Stimulated activated CD8-positive, alpha-beta memory T cell treated with anti-CD3 and anti-CD28 coated beads, Interleukin-2, amount 100 ng/mL, for 48 hours (primary cell): Measurements from ENCODE around the gene ADH1A.
"Not testable (repeated sequence)": the region's sequence is repeated elsewhere in the genome, so short reads cannot be mapped to it uniquely, and the experiment has no call there.

Experiments
- DNase-seq, 2 donors: peaks; one replicate each; pipeline ENCODE4 v3.0.0-alpha.2; 2020; ENCODE audit warnings: low read depth in 2 of 2

Gene ADH1A

DNA sequence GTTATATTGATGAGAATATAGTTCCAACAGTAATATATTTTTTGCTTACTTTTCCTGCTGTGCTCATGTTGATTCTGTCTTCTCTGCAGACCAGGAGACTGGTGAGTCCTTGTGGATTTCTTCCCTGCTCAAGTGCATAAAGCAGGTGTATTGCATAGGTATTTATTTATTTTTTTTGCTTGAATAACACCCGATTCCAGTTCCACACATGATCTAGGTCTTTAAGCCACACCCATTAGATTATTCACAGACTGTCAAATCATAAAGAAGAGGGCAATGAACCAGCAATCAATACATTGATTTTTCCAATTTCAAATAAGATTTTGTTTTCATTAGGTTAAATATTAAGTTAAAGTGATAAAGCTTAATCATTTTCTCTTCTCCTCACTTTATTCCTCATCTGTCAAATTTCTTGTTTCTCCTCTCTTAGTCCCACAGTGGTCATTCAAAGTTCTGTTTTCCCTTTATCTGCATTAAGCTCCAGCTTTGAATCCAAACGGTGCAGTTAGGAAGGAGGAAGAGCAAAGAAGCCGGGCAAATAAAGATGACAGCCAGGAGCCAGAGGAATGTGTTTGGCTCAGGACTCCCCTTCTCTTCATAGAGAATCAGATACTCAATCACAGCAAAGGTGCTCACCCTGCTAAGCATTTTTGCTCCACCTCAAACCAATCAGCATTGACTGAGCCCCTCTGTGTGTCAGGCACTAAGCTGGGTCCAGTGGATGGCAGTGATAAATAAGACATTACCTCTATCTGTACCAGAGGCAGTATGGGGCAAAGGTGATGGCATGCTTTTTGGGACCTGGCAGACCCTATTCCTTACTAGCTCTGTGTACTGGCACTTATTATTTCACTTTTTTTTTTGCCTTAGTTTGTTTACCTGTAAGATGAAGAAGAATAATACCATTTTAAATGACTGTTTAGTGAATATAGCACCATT, at the start of gene ADH1A:
ADH1A (minus strand) TSS at position 138 of the 939 bp plus-strand sequence; CDS start at position 67, 71 bp downstream.
- no peak for DNase-seq

DNA sequence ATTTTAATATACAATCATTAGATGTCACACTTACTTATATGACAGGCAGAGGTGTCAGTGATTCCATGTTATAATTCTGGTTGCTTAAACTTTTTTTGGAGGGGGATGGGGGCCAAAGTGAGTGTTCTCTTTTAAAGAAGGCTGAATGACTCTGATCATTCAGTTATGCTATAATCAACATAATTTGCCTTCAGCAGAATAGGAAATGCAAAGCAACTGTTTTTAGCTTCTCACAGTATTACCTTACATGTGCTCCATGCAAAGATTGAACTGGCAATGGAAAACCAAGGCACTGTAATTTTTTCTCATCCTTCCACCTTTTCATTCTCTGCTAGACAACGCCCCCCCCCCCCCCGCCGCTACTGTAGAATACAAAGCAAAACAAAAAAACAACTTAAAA, 48.4 kb upstream of the ADH1A start:
- DNase-seq, result no peak

DNA sequence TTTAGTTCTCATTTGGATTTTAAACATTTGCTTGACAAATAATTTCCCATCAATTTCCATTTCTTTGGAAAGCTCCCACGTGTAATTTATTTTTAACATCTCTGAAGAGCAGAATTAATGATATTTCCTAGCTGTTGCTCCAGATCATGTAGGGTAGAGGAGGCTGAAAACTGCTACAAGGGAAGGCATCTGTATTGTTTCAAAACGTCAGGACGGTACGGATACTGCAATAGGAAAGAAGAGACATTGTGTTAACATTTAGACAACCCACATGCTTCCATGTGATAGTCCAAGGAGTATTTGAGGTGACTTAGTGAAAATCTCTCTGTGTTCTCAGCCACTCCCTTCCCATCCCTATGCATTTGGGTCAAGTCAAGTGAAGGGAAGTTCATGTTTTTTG, 45.8 kb upstream of the ADH1A start:
- no peak for DNase-seq

DNA sequence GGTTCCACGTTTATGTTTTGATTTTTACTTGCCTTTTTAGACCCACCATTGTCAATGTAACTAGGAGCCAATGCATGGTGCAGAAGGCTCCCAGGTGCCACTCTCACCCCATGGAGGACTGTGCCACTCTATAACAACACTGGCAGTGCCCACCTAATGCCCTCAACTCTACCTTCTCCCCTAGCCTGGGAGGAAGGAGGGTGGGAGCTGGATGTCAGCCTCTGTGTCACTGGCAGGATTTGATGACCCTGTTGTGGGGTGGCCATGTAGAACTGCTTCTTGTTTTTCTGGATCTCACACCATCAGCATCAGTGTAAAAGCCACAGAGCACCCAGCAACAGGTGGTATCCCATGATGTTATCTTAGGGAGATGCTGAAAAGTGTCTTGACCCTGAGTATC, 44.1 kb upstream of the ADH1A start:
- no peak for DNase-seq

DNA sequence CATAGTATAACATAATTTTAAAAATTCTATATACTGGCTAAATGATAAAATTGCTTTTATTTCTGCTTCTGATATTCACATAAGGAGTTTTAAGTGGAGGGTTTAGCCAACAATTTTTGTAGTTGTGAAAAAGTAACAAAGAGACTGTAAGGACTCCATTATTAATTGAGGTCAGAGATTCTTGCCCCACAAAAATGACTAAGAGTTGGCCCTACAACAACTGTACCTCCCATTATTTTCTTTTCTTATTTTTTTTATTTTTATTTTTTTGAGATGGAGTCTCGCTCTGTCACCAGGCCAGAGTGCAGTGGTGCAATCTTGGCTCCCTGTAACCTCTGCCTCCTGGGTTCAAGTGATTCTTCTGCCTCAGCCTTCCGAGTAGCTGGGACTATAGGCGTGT, 39.9 kb upstream of the ADH1A start:
- no peak for DNase-seq

DNA sequence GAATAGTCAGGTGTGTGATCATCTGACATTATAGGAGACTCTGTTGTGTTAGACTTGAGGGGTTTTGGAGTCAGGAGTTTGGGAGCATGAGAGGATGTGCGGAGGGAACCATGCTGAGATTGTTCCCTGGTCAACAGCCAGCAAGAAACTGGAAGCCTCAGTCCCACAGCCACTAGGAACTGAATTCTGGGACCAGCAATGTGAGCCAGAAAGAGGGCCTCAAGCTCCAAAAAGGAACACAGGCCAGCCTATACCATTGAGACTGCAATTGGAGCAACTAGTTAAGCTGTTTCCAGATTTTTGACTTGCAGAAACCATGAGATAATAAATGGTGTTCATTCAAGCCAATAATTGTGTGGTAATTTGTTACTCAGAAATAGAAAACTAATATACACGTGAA, 39.1 kb upstream of the ADH1A start:
- no peak for DNase-seq

DNA sequence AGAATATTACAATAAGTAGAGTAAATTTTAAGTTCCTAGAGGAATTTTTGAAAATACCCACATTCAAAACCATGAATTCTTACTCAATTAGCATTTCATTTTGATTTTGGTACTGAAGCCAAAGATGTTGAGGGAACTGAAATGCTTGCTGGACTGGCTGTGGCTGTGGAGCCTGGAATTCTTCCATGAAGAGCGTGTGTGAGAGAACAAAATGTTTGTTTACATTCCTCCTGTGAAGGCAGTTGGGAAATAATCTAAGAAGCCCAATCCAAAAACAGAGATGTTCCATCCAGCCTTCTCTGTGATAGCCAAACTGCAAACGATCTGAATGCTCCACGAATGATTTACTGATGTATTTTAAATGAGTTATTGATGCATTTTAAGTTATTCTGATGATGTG, 34.2 kb upstream of the ADH1A start:
- no peak for DNase-seq

DNA sequence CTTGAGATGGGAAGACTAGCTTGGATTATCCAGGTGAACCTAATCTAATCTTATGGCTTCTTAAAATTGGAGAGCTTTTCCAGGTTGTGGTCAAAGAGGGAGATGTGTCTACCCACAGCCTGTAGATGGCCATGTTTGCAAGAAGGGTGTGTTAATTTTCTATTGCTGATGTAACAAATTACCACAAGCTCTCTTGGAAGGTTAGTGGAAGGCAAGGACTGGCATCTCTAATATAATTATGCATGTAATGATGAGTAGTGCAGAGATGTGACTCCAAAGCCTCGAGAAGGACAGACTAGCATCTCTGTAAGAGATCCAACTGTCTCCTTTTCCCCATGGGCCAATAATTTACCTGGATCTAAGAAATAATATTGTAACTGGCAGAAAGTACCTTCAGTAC, 33.6 kb upstream of the ADH1A start:
- DNase-seq, result no peak

DNA sequence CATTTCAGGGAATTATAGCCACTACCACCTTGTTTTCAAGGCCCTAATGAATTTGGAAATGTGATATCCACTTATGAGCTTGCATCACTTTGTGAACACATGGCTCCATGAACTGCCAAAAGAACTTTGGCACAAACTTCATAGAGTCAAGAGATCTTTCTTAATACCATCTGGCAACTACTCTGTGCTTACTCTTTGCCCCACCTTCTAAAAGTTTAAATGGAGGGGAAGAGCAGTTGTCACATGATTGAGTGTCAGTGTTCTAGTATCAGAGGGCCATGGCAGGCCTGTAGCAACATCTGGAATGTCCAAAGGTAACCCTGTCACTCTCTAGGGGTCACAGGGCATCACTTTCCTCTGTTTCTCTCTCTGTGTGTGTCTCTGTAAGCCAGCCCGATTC, 33.0 kb upstream of the ADH1A start:
- DNase-seq, result no peak

DNA sequence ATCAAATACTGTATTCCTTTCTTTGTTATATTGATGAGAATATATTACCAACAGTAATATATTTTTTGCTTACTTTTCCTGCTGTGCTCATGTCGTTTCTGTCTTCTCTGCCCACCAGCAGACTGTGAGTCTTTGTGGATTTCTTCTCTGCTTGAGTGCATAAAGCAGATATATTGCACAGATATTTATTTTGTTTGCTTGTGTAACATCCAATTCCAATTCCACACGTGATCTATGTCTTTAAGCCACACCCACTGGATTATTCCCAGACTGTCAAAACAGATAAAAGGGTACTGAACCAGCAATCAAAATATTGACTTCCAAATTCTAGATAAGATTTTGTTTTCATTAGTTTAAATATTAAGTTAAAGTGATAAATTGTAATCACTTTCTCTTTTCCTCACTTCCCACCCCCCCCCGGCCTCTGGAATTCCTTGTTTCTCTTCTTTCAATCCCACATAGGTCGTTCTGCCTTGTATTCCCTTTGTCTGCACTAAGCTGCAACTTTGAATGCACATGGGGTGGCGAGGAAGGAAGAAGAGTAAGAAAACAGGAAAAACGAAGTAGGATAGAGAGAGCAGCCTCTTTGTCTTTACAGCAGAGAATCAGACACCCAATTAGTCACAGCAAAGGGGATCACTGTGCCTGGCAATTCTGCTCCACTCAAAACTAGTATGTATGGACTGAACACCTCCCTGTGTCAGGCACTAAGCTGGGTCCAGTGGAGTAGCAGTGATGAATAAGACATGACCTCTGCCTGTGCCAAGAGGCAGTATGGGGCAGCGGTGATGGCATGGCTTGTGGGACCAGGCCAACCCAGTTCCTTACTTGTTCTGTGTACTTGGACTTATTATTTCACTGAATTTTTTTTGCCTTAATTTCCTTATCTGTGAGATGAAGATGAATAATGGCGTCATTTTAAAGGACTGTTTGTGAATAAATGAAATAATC, 30.7 kb upstream of the ADH1A start, which contains the start of gene ADH1B:
ADH1B (minus strand) TSS at position 161 of the 951 bp plus-strand sequence; CDS start at position 91, 70 bp downstream.
- no peak for DNase-seq

DNA sequence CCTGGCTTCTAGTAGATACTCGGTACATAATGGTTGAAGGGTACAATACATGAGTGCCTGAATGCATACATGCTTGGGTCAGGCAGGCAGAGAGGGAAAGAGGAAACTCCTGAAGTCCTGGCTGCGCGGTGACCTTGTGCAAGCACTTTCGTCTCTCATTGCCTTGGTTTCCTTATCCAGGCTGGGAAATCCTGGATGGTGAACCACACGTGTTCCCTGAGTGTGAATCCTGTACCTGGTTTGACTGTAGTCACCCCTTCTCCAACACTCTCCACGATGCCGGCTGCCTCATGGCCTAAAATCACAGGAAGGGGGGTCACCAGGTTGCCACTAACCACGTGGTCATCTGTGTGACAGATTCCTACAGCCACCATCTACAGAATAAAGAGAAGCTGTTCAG, 27.0 kb upstream of the ADH1A start:
- not testable (repeated sequence) for DNase-seq

DNA sequence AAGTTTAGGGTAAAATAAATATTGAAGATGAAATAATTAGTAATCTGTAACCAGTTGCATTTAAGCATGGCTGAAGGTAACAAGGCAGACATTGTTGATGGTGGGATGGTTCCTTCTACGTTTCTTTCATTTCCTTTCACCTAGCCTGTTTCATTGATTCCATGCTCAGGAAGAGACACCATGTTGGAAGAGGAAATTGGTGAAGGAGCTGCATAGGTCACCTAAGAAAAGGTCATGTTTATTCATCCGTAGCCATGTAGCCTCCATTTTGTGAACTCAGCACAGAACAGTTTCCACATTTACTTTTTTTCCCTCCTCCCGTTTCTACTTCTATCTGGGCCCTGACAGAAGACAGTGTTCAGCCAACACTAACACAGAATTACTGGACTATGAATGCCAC, 26.6 kb upstream of the ADH1A start:
- DNase-seq, result no peak

DNA sequence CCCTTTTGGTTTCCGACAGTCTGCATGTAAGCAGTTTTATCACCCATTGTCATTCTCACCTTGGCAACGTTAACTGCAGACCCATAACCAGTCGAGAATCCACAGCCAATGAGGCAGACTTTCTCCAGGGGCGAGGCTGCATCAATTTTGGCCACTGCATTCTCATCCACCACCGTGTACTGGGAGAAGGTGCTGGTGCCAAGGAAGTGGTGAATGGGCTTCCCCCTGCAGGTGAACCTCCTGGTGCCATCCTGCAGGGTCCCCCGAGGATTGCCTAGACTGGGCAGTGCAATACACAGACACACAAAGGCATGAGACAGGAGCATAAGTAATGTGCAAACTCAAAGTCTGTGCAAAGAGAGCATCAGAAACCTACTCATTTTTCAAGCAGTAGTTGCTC, 25.1 kb upstream of the ADH1A start:
- DNase-seq, result no peak

DNA sequence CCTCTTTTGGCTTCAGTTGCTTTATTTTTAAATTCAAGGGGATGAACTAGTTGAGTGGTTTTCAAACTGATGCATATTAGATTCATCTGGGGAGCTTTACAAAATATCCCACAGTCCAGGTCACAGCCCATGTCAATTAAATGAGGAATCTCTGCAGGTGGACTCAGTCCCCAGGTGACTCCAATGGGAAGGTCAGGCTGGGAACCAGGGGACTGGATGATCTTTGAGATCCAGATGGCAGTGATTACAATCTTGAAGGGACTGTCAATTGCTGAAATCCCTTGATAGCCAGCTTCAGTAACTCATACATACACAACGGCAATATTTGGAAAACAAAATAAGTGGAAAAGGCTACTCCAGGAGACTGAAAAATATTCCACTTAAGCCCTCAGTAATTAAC, 23.4 kb upstream of the ADH1A start:
- no peak for DNase-seq

DNA sequence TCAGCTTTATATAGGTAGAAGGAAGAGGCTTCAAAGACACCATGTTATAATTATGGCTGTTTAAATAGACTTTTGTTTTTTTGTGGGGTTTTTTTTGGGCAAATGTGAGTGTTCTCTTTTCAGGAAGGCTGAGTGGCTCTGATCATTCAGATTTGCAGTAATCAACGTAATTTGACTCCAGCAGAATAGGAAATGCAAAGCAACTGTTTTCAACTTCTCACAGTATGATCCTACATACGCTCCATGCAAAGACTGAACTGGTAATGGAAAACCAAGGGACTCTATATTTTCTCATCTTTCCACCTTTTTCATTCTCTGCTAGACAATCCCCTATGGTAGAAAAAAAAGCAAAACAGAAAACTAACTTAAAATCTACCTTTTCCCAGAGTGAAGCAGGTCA, 19.6 kb upstream of the ADH1A start:
- no peak for DNase-seq

DNA sequence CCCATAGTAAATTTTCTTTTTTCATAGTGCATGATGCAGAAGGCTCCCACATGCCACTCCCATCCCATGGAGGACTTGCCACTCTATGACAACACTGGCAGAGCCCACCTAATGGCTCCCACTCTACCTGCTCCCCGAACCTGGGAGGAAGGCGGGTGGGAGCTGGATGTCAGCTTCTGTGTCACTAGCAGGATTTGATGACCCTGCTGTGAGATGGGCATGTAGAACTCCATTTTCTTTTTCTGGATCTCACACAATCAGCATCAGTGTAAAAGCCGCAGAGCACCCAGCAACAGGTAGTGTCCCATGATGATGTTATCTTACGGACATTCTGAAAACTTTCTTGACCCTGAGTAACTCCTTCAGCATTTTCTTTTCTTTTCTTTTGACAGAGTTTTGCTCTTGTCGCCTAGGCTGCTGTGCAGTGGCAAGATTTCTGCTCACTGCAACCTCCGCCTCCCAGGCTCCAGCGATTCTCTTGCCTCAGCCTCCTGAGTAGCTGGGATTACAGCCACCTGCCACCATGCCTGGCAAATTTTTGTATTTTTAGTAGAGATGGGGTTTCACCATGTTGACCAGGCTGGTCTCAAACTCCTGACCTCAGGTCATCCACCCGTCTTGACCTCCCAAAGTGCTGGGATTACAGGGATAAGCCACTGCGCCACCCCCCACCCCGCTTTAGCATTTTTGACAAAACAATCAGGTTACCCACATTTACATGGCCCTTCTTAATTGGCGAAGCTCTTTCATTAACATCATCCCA, 15.0 kb upstream of the ADH1A start:
- no peak for DNase-seq

DNA sequence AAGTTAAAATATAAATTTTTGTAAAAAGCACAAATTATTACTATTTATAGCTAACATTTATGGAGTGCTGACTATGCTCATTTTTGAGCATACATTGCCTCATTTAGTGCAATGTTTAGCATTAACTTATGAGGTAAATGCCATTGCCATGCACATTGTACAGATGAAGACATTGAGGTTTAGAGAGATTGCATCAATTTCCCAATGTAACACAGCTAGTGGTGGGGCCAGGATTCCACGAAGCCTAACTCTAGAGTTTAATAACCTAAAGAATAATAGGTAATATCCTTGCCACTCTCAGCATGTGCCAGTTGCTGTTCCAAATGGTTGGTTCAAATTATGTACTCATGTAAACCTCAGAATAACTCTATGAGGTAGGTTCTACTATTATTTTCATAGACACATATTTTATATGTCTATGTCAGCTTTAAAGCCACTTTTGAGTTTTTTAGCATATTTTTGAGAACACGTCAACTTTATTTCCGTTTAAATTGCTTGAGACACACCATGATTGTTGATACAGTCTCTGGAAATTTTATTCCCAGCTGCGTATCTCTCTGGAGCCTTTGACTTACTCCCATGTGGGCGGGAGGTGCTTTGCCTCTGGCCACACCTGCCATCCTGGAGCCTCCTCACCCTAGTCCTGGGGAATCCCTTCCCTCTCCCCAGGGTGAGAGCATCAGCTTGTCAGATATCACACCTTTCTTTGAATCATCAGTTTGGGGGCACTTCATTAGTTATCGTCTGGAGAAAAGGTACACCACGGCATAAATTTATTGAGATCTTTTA, 10.8 kb upstream of the ADH1A start:
- DNase-seq, result no peak

DNA sequence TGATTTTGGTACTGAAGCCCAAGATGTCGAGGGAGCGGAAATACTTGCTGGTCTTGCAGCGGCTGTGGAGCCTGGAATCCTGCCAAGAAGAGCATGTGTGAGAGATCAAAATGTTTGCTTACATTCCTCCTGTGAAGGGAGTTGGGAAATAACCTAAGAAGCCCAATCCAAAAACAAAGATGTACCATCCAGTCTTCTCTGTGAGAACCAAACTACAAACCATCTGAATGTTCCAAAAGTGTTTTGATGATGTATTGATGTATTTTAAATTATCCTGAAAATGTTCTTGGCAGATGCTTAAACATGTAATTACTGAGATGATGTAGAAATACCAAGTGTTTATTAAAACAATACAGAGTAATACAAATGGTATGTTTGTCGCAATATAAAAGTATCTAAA, 10.1 kb upstream of the ADH1A start:
- DNase-seq, result no peak

DNA sequence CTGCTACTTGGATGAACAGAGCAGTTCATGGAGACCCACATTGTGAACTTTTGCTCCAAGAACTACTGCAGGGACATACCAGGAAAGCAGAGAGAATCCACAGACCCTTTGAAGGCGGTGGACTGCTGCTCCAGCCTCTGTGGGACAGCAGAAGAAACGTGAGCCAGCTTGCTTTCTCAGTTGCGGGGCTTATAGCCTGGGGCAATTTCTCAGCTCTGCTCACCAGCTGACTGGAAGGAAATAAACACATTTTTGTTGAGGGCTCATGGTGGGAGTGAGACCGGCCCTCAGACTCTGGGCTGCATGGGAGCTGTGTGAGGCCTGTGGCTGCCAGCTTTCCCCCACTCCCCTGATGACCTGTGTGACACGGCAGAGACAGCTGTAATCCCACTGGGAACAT, 2.6 kb upstream of the ADH1A start:
- no peak for DNase-seq

DNA sequence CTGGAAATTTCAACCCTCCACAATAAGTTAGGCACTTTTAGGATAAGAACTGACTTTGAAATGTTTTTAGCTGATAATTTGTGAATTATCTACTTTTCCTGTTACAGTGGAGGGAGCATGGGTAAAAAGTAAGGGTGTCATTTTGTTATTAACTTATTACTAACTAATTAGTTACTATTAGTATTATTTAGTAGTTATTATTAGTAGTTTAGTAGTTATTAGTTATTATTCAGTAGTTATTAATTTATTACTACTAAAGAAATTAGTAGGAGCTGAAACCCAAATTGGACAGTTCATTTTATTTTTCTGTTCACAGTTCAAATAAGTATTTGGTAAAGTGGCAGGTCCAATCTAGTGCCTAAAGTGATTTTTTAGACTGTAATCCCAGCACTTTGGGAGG, 5.4 kb downstream of the ADH1A start:
- DNase-seq, result no peak

DNA sequence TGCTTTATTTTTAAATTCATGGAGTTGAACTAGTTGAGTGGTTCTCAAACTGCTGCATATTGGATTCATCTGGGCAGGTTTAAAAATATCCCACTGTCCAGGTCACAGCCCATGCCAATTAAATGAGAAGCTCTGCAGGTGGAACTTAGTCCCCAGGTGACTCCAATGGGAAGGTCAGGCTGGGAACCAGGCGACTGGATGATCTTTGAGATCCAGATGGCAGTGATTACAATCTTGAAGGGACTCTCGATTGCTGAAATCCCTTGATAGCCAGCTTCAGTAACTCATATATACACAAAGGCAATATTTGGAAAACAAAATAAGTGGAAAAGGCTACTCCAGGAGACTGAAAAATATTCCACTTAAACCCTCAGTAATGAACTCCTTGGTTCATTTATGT, 8.1 kb downstream of the ADH1A start:
- no peak for DNase-seq
